HEK293 (cell line): Measurements from ENCODE around the gene SEC24A.
"Not testable (repeated sequence)": the region's sequence is repeated elsewhere in the genome, so short reads cannot be mapped to it uniquely, and the experiment has no call there.

Source experiments
- CTCF ChIA-PET: fragments of 350-600 bp; formaldehyde crosslinking; extraction: SDS; loops from one replicate; lab custom pipeline; 2021; ENCODE audit warnings: antibody characterized with exemption; lab: Yijun Ruan, JAX
- POLR2A ChIA-PET: fragments of 300-600 bp; formaldehyde crosslinking; extraction: SDS; loops from one replicate; lab custom pipeline; 2020; ENCODE audit warnings: antibody characterized with exemption, inconsistent platforms; lab: Yijun Ruan, JAX
- H3K27ac ChIP-seq: fragments of 200-500 bp; sonication (Bioruptor generic); 2 replicates; pipeline ENCODE4 v1.5.1; 2014; ENCODE audit warnings: low read depth, low read length, control low read depth, inconsistent platforms; ENCODE audit errors: extremely low read depth
- H3K36me3 ChIP-seq, 2 experiments: fragments of 200-500 bp in 1 of 2; sonication (Bioruptor generic) in 1 of 2; 1 replicate in 1 of 2; 2 replicates in 1 of 2; pipeline ENCODE4 v1.5.1; 2014 to 2017; ENCODE audit warnings: inconsistent platforms in 2 of 2, low read length in 2 of 2; ENCODE audit not compliant: control insufficient read depth in 2 of 2, insufficient read depth in 1 of 2
- H3K4me1 ChIP-seq: fragments of 200-500 bp; sonication (Bioruptor generic); 2 replicates; pipeline ENCODE4 v1.5.1; 2014; ENCODE audit warnings: mild to moderate bottlenecking, low read length, inconsistent platforms; ENCODE audit not compliant: control insufficient read depth, insufficient read depth
- H3K4me3 ChIP-seq: 2 replicates; pipeline ENCODE4 v1.5.1; 2011; ENCODE audit warnings: low read depth, mild to moderate bottlenecking, control low read depth, low read length, moderate library complexity
- H3K9me3 ChIP-seq: fragments of 200-500 bp; sonication (Bioruptor generic); 2 replicates; pipeline ENCODE4 v1.5.1; 2014; ENCODE audit warnings: low read depth, low read length, inconsistent platforms; ENCODE audit not compliant: control insufficient read depth, insufficient read depth
- EGR2 ChIP-seq: fragments of 450-650 bp; formaldehyde crosslinking; IDR thresholded peaks from 2 replicates; pipeline ENCODE4 v1.5.1; 2016; ENCODE audit warnings: low read depth, missing biosample characterization, missing genetic modification characterization
- KLF10 ChIP-seq: fragments of 450-650 bp; IDR thresholded peaks from 2 replicates; pipeline ENCODE4 v1.5.1; 2018; ENCODE audit warnings: missing biosample characterization, mild to moderate bottlenecking, missing genetic modification characterization
- PRDM1 ChIP-seq: fragments of 450-650 bp; formaldehyde crosslinking; IDR thresholded peaks from 2 replicates; pipeline ENCODE4; 2016; ENCODE audit warnings: missing biosample characterization, missing genetic modification characterization
- ZBTB20 ChIP-seq: fragments of 450-650 bp; formaldehyde crosslinking; IDR thresholded peaks from 2 replicates; pipeline ENCODE4 v1.5.1; 2016; ENCODE audit warnings: missing biosample characterization, missing genetic modification characterization
- ZBTB6 ChIP-seq: fragments of 450-650 bp; formaldehyde crosslinking; IDR thresholded peaks from 2 replicates; pipeline ENCODE4 v1.5.1; 2017; ENCODE audit warnings: missing biosample characterization, missing genetic modification characterization
- ZFHX2 ChIP-seq: fragments of 450-650 bp; formaldehyde crosslinking; conservative IDR thresholded peaks from 2 replicates; pipeline ENCODE4 v1.5.1; 2016; ENCODE audit warnings: missing biosample characterization, missing genetic modification characterization
- ZNF140 ChIP-seq: fragments of 450-650 bp; formaldehyde crosslinking; IDR thresholded peaks from 2 replicates; pipeline ENCODE4 v1.5.1; 2016; ENCODE audit warnings: missing biosample characterization, missing genetic modification characterization
- ZNF148 ChIP-seq: fragments of 450-650 bp; formaldehyde crosslinking; IDR thresholded peaks from 2 replicates; pipeline ENCODE4 v1.5.0; 2017; ENCODE audit warnings: missing biosample characterization, missing genetic modification characterization, borderline replicate concordance
- ZNF280D ChIP-seq: fragments of 450-650 bp; formaldehyde crosslinking; IDR thresholded peaks from 2 replicates; pipeline ENCODE4 v1.5.1; 2016; ENCODE audit warnings: missing biosample characterization, missing genetic modification characterization
- ZNF341 ChIP-seq: fragments of 450-650 bp; formaldehyde crosslinking; IDR thresholded peaks from 2 replicates; pipeline ENCODE4; 2016; ENCODE audit warnings: low read depth, missing biosample characterization, missing genetic modification characterization
- ZNF362 ChIP-seq: fragments of 450-650 bp; formaldehyde crosslinking; IDR thresholded peaks from 2 replicates; pipeline ENCODE4 v1.5.1; 2016; ENCODE audit warnings: missing biosample characterization, missing genetic modification characterization
- ZNF580 ChIP-seq: fragments of 450-650 bp; formaldehyde crosslinking; IDR thresholded peaks from 2 replicates; pipeline ENCODE4 v1.5.1; 2016; ENCODE audit warnings: missing biosample characterization, missing genetic modification characterization
- ZNF645 ChIP-seq: fragments of 450-650 bp; formaldehyde crosslinking; IDR thresholded peaks from 2 replicates; pipeline ENCODE4; 2016; ENCODE audit warnings: missing biosample characterization, missing genetic modification characterization
- ZNF692 ChIP-seq: fragments of 450-650 bp; formaldehyde crosslinking; IDR thresholded peaks from 2 replicates; pipeline ENCODE4 v1.5.1; 2016; ENCODE audit warnings: missing biosample characterization, missing genetic modification characterization
- ZNF701 ChIP-seq: fragments of 450-650 bp; formaldehyde crosslinking; IDR thresholded peaks from 2 replicates; pipeline ENCODE4 v1.5.1; 2016; ENCODE audit warnings: missing biosample characterization, missing genetic modification characterization
- ZNF843 ChIP-seq: fragments of 450-650 bp; formaldehyde crosslinking; IDR thresholded peaks from 2 replicates; pipeline ENCODE4 v1.5.1; 2016; ENCODE audit warnings: missing biosample characterization, missing genetic modification characterization
- ZSCAN4 ChIP-seq: fragments of 450-650 bp; formaldehyde crosslinking; IDR thresholded peaks from 2 replicates; pipeline ENCODE4 v1.5.1; 2017; ENCODE audit warnings: missing biosample characterization, missing genetic modification characterization

SEC24A gene

GRCh38 chr5:134648425-134649162 is at the start of gene SEC24A (continued):
- TF ChIP-seq ZBTB6, result no peak
- TF ChIP-seq ZNF701 (tag by site-specific recombination), result no peak
- no peak for TF ChIP-seq ZNF148 (tag by site-specific recombination)
- no peak for TF ChIP-seq ZSCAN4 (tag by site-specific recombination)
- TF ChIP-seq ZNF692, result peak; percentile 69
- TF ChIP-seq ZBTB20, result peak; percentile 68; the same call in 1 of the 2 replicates
- TF ChIP-seq, all 188 proteins: peak for 47

- peaks cover 10 to 22% of the 10 kb centered on the region in 2 experiments; a peak in 2 of 3 replicates for H3K36me3 ChIP-seq
- not testable (repeated sequence) for H3K4me1 ChIP-seq, H3K9me3 ChIP-seq, H3K27ac ChIP-seq, H3K4me3 ChIP-seq
- ChIA-PET CTCF (interaction anchor here (2.4 kb wide), 1 partner anchor 12 kb away, joined by 14 read pairs; no protein-coding TSS in a partner anchor), POLR2A (interaction anchor here (0.6 to 0.7 kb wide), 2 partner anchors 15 to 106 kb away, joined by 4 to 6 read pairs; no protein-coding TSS in a partner anchor)
- TF ChIP-seq PRDM1 (tag by site-specific recombination), result peak; percentile 96
Observed at GRCh38 chr5:134599820-134600219, 48.8 kb upstream of the SEC24A start.

GRCh38 chr5:134600600-134600999 is 48.0 kb upstream of the SEC24A start:
- POLR2A ChIA-PET, result no interaction called here
- H3K36me3 ChIP-seq, result peaks cover 14 to 28% of the 10 kb centered on the region in 2 experiments; a peak in 2 of 3 replicates
- CTCF ChIA-PET, result interaction anchor here (2.4 kb wide), 1 partner anchor 13 kb away, joined by 14 read pairs; no protein-coding TSS in a partner anchor
- no peak overlapping the region for H3K4me3 ChIP-seq
- H3K4me1 ChIP-seq, result no peaks in the 10 kb centered on the region
- no peaks in the 10 kb centered on the region for H3K9me3 ChIP-seq
- H3K27ac ChIP-seq, result no peak overlapping the region
- no peak for TF ChIP-seq ZNF140 (tag by site-specific recombination)
- no peak for TF ChIP-seq ZNF280D (tag by site-specific recombination)
- no peak for TF ChIP-seq ZNF843
- peak; percentile 80 for TF ChIP-seq ZFHX2
- TF ChIP-seq ZNF580 (tag by site-specific recombination), result no peak
- peak; percentile 50 for TF ChIP-seq PRDM1 (tag by site-specific recombination)
- no peak for TF ChIP-seq KLF10
- TF ChIP-seq ZNF341 (tag by site-specific recombination), result no peak
- TF ChIP-seq EGR2 (tag by site-specific recombination), result peak; percentile 90
- TF ChIP-seq ZNF645, result no peak
- TF ChIP-seq ZSCAN4 (tag by site-specific recombination), result peak; percentile 39; the same call in 1 of the 2 replicates
- no peak for TF ChIP-seq ZNF362 (tag by site-specific recombination)
